ENCODE results near the gene CACNG1. TPM values are rescaled to one million over a fixed set of nuclear protein-coding genes. Genes with fewer than 3 reads are reported as not detected.

The CACNG1 gene
- total RNA-seq, 1 experiment from 2014 or later: not detected

DNA sequence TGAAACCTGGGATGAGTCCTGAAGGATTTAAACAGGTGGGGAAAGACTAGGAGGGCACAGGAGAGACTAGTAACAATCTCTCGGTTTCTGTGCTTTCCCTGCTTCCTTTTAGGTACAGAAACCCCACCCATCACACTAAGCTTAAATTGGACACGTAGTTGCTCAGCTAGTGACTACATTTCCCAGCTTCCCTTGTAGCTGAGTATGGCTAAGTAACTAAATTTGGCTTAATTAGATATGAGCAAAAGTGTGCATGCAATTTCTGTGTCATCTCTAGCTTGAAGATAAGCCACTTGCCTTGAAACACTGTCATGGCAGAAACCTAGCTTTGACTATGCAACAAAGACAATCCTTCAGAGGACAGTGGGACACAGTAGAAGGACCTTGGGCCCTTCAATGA is 36.5 kb downstream of the CACNG1 start:
- Histone ChIP-seq H3K36me3 (ENCODE audit: low read depth) (no peaks in the 10 kb centered on the region), H3K79me2 (ENCODE audit: low read depth) (no peaks in the 10 kb centered on the region), H3K4me1 (replicated peaks; ENCODE audit: insufficient read depth) (no peaks in the 10 kb centered on the region), H3K27ac (no peak overlapping the region), H3K4me2 (no peak overlapping the region), H3K9me2 (ENCODE audit: insufficient read depth) (no peaks in the 10 kb centered on the region), H3K9me3 (ENCODE audit: insufficient read depth, low read depth) (no peaks in the 10 kb centered on the region), H2AFZ (no peak overlapping the region), H3F3A (ENCODE audit: insufficient read depth, low read depth) (0 out of 2 replicates have a peak, but pooled peaks cover 7% of the 10 kb centered on the region), H4K20me1 (ENCODE audit: insufficient read depth) (no peaks in the 10 kb centered on the region), H3K4me3 (no peak overlapping the region), H3K27me3 (ENCODE audit: insufficient read depth, low read depth) (no peaks in the 10 kb centered on the region)
- BruUV-seq (replicated peaks): no TSS peak
- TF ChIP-seq, protein P1, sequence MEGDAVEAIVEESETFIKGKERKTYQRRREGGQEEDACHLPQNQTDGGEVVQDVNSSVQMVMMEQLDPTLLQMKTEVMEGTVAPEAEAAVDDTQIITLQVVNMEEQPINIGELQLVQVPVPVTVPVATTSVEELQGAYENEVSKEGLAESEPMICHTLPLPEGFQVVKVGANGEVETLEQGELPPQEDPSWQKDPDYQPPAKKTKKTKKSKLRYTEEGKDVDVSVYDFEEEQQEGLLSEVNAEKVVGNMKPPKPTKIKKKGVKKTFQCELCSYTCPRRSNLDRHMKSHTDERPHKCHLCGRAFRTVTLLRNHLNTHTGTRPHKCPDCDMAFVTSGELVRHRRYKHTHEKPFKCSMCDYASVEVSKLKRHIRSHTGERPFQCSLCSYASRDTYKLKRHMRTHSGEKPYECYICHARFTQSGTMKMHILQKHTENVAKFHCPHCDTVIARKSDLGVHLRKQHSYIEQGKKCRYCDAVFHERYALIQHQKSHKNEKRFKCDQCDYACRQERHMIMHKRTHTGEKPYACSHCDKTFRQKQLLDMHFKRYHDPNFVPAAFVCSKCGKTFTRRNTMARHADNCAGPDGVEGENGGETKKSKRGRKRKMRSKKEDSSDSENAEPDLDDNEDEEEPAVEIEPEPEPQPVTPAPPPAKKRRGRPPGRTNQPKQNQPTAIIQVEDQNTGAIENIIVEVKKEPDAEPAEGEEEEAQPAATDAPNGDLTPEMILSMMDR (conservative IDR thresholded peaks at IDR 0.05): no peak
- no peak for TF ChIP-seq EZH2 (IDR thresholded peaks at IDR 0.05; ENCODE audit: low read depth)
- ChIA-PET POLR2A (ENCODE audit: unreplicated experiment) (no interaction called here), CTCF (no interaction called here)
- intact Hi-C loops (cut with micrococcal nuclease; ENCODE audit: unreplicated experiment): loop anchor here (5.0 kb wide), 1 partner anchor 364 kb away; no protein-coding TSS in a partner anchor
- DNase-seq: no peak

- Histone ChIP-seq H3K27me3 (ENCODE audit: insufficient read depth, low read depth) (no peaks in the 10 kb centered on the region), H3K27ac (no peak overlapping the region), H3K36me3 (ENCODE audit: low read depth) (no peaks in the 10 kb centered on the region), H3K9me3 (ENCODE audit: insufficient read depth, low read depth) (no peaks in the 10 kb centered on the region), H3K4me1 (replicated peaks; ENCODE audit: insufficient read depth) (no peaks in the 10 kb centered on the region), H4K20me1 (ENCODE audit: insufficient read depth) (no peaks in the 10 kb centered on the region), H3K4me3 (no peak overlapping the region), H3F3A (ENCODE audit: insufficient read depth, low read depth) (0 out of 2 replicates have a peak, but pooled peaks cover 7% of the 10 kb centered on the region), H3K9me2 (ENCODE audit: insufficient read depth) (no peaks in the 10 kb centered on the region), H2AFZ (no peak overlapping the region), H3K4me2 (no peak overlapping the region), H3K79me2 (ENCODE audit: low read depth) (no peaks in the 10 kb centered on the region)
- DNase-seq: no peak
- POLR2A ChIA-PET (ENCODE audit: unreplicated experiment): no interaction called here
- CTCF ChIA-PET: no interaction called here
- TF ChIP-seq EZH2 (IDR thresholded peaks at IDR 0.05; ENCODE audit: low read depth): no peak
- TF ChIP-seq, protein P1 (conservative IDR thresholded peaks at IDR 0.05): no peak
- intact Hi-C loops (cut with micrococcal nuclease; ENCODE audit: unreplicated experiment): loop anchor here (5.0 kb wide), 1 partner anchor 365 kb away; no protein-coding TSS in a partner anchor
- no TSS peak for BruUV-seq (replicated peaks)
Observed at GRCh38 chr17:67082107-67082506, 37.8 kb downstream of the CACNG1 start.

DNA sequence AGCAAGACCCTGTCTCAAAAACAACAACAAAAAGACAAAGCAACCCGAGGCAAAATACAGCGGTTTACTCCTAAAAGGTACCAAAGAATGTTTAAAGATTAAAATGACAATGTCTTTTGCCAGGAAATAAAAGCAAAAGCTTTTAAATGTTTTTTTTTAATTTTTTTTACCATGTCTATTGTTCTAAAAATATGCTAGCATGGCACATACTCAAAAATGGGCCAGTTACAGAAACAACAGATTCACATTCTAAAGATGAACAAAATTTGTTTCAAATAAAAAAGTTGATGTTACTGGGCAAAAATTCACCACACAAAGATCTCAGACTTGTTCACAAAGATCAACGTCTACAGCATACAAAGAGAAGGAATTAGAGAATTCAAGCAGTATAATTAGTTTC is 41.1 kb downstream of the CACNG1 start:
- Histone ChIP-seq H3K36me3 (ENCODE audit: low read depth) (no peaks in the 10 kb centered on the region), H3K9me2 (ENCODE audit: insufficient read depth) (no peaks in the 10 kb centered on the region), H3K4me2 (no peak overlapping the region), H4K20me1 (ENCODE audit: insufficient read depth) (no peaks in the 10 kb centered on the region), H3K4me1 (replicated peaks; ENCODE audit: insufficient read depth) (no peaks in the 10 kb centered on the region), H3K9me3 (ENCODE audit: insufficient read depth, low read depth) (no peaks in the 10 kb centered on the region), H3F3A (ENCODE audit: insufficient read depth, low read depth) (no peaks in the 10 kb centered on the region), H3K4me3 (no peak overlapping the region), H3K27me3 (ENCODE audit: insufficient read depth, low read depth) (no peaks in the 10 kb centered on the region), H3K79me2 (ENCODE audit: low read depth) (no peaks in the 10 kb centered on the region), H3K27ac (no peak overlapping the region), H2AFZ (no peak overlapping the region)
- no peak for DNase-seq
- intact Hi-C loops (cut with micrococcal nuclease; ENCODE audit: unreplicated experiment): no loop called here
- POLR2A ChIA-PET (ENCODE audit: unreplicated experiment): no interaction called here
- no TSS peak for BruUV-seq (replicated peaks)
- CTCF ChIA-PET: interaction anchor here (0.6 kb wide), 1 partner anchor 719 kb away, joined by 7 read pairs; no protein-coding TSS in a partner anchor
- TF ChIP-seq, protein P1 (conservative IDR thresholded peaks at IDR 0.05): no peak
- no peak for TF ChIP-seq EZH2 (IDR thresholded peaks at IDR 0.05; ENCODE audit: low read depth)
